Central memory CD8-positive, alpha-beta T cell (primary cell): ENCODE results near the gene MCTP1.

Experiments
- ATAC-seq: fragments of 150-1000 bp; cut with Tn5 transposase; replicated peaks from 2 replicates; pipeline ENCODE4 v1.10.0; 2022; ENCODE audit warnings: mild to moderate bottlenecking, moderate FRiP score, moderate number of reproducible peaks; ENCODE audit not compliant: poor library complexity, severe bottlenecking; ENCODE audit errors: extremely low read depth
- DNase-seq, 2 donors: peaks; one replicate each; pipeline ENCODE4 v3.0.0; 2021; ENCODE audit warnings: low spot score in 2 of 2
- H3K27ac Mint-ChIP-seq: one replicate; pipeline ENCODE4 v1.8.0; 2022; ENCODE audit warnings: low read depth, mild to moderate bottlenecking, moderate library complexity, mixed read lengths
- H3K27me3 Mint-ChIP-seq: one replicate; pipeline ENCODE4 v1.8.0; 2022; ENCODE audit warnings: mixed read lengths
- H3K36me3 Mint-ChIP-seq: one replicate; pipeline ENCODE4 v1.8.0; 2022; ENCODE audit warnings: mild to moderate bottlenecking, moderate library complexity, mixed read lengths; ENCODE audit not compliant: insufficient read depth
- H3K4me1 Mint-ChIP-seq: one replicate; pipeline ENCODE4 v1.8.0; 2022; ENCODE audit warnings: mixed read lengths
- H3K4me3 Mint-ChIP-seq: one replicate; pipeline ENCODE4 v1.8.0; 2022; ENCODE audit warnings: mild to moderate bottlenecking, moderate library complexity, mixed read lengths
- H3K9me3 Mint-ChIP-seq: one replicate; pipeline ENCODE4 v1.8.0; 2022; ENCODE audit warnings: mixed read lengths

Gene MCTP1

GRCh38 chr5:94751460-94751859 is 533.4 kb downstream of the MCTP1 start:
- Mint-ChIP-seq H3K36me3 (no peaks in the 10 kb centered on the region), H3K27ac (no peak overlapping the region), H3K4me1 (no peaks in the 10 kb centered on the region), H3K9me3 (no peaks in the 10 kb centered on the region), H3K27me3 (no peaks in the 10 kb centered on the region), H3K4me3 (no peak overlapping the region)
- DNase-seq (no peak), ATAC-seq (no peak)

- Mint-ChIP-seq H3K36me3 (no peaks in the 10 kb centered on the region), H3K4me3 (no peak overlapping the region), H3K4me1 (no peaks in the 10 kb centered on the region), H3K9me3 (no peaks in the 10 kb centered on the region), H3K27me3 (no peaks in the 10 kb centered on the region), H3K27ac (no peak overlapping the region)
- ATAC-seq (no peak), DNase-seq (no peak)
These were observed 534.2 kb downstream of the MCTP1 start for GRCh38 chr5:94750681-94751080.

GRCh38 chr5:94749042-94749441 is 535.9 kb downstream of the MCTP1 start:
- no peak for DNase-seq
- Mint-ChIP-seq H3K36me3 (no peaks in the 10 kb centered on the region), H3K4me1 (no peaks in the 10 kb centered on the region), H3K4me3 (no peak overlapping the region), H3K27ac (no peak overlapping the region), H3K27me3 (no peaks in the 10 kb centered on the region), H3K9me3 (no peaks in the 10 kb centered on the region)
- ATAC-seq, result no peak

- Mint-ChIP-seq H3K36me3 (no peaks in the 10 kb centered on the region), H3K27me3 (no peaks in the 10 kb centered on the region), H3K4me3 (no peak overlapping the region), H3K27ac (no peak overlapping the region), H3K9me3 (no peaks in the 10 kb centered on the region), H3K4me1 (no peaks in the 10 kb centered on the region)
- DNase-seq (no peak), ATAC-seq (no peak)
These were observed 536.7 kb downstream of the MCTP1 start for GRCh38 chr5:94748212-94748611.

- ATAC-seq, result no peak
- Mint-ChIP-seq H3K27me3 (no peaks in the 10 kb centered on the region), H3K27ac (no peak overlapping the region), H3K9me3 (no peaks in the 10 kb centered on the region), H3K4me3 (no peak overlapping the region), H3K36me3 (no peaks in the 10 kb centered on the region), H3K4me1 (no peaks in the 10 kb centered on the region)
- no peak for DNase-seq
These were observed 537.5 kb downstream of the MCTP1 start for GRCh38 chr5:94747371-94747770.

- ATAC-seq, result no peak
- no peak overlapping the region for H3K27ac Mint-ChIP-seq
- H3K4me3 Mint-ChIP-seq, result no peak overlapping the region
These were observed 538.2 kb downstream of the MCTP1 start for GRCh38 chr5:94746731-94747124.

GRCh38 chr5:94745786-94746730 is 538.8 kb downstream of the MCTP1 start:
- no peaks in the 10 kb centered on the region for H3K27me3 Mint-ChIP-seq
- no peak for ATAC-seq
- no peaks in the 10 kb centered on the region for H3K36me3 Mint-ChIP-seq
- H3K4me3 Mint-ChIP-seq, result no peak overlapping the region
- no peaks in the 10 kb centered on the region for H3K9me3 Mint-ChIP-seq
- H3K27ac Mint-ChIP-seq, result no peak overlapping the region
- H3K4me1 Mint-ChIP-seq, result no peaks in the 10 kb centered on the region
- DNase-seq, result no peak

More at GRCh38 chr5:94746731-94747124, 538.2 kb downstream of the MCTP1 start:
- Mint-ChIP-seq H3K36me3 (no peaks in the 10 kb centered on the region), H3K4me1 (no peaks in the 10 kb centered on the region), H3K9me3 (no peaks in the 10 kb centered on the region), H3K27me3 (no peaks in the 10 kb centered on the region)
- no peak for DNase-seq

- DNase-seq, result no peak
- H3K27me3 Mint-ChIP-seq, result no peaks in the 10 kb centered on the region
- peaks cover 1% of the 10 kb centered on the region for H3K36me3 Mint-ChIP-seq
- H3K9me3 Mint-ChIP-seq, result no peaks in the 10 kb centered on the region
- no peaks in the 10 kb centered on the region for H3K4me1 Mint-ChIP-seq
- H3K27ac Mint-ChIP-seq, result no peak overlapping the region
- no peak overlapping the region for H3K4me3 Mint-ChIP-seq
- ATAC-seq, result no peak
These were observed 540.0 kb downstream of the MCTP1 start for GRCh38 chr5:94744906-94745305.

GRCh38 chr5:94742852-94743251 is 542.0 kb downstream of the MCTP1 start:
- Mint-ChIP-seq H3K9me3 (no peaks in the 10 kb centered on the region), H3K36me3 (peaks cover 1% of the 10 kb centered on the region), H3K27ac (no peak overlapping the region), H3K4me1 (no peaks in the 10 kb centered on the region), H3K4me3 (no peak overlapping the region), H3K27me3 (no peaks in the 10 kb centered on the region)
- no peak for ATAC-seq
- DNase-seq, result no peak

- DNase-seq, result no peak
- Mint-ChIP-seq H3K4me1 (no peaks in the 10 kb centered on the region), H3K27ac (no peak overlapping the region), H3K36me3 (peaks cover 1% of the 10 kb centered on the region), H3K27me3 (no peaks in the 10 kb centered on the region), H3K4me3 (no peak overlapping the region), H3K9me3 (no peaks in the 10 kb centered on the region)
- ATAC-seq, result no peak
These were observed 544.6 kb downstream of the MCTP1 start for GRCh38 chr5:94740286-94740685.

- ATAC-seq (no peak), DNase-seq (no peak)
- peaks cover 1% of the 10 kb centered on the region for H3K36me3 Mint-ChIP-seq
- H3K9me3 Mint-ChIP-seq, result no peaks in the 10 kb centered on the region
- H3K4me3 Mint-ChIP-seq, result no peak overlapping the region
- H3K27ac Mint-ChIP-seq, result no peak overlapping the region
- no peaks in the 10 kb centered on the region for H3K4me1 Mint-ChIP-seq
- H3K27me3 Mint-ChIP-seq, result no peaks in the 10 kb centered on the region
These were observed 548.4 kb downstream of the MCTP1 start for GRCh38 chr5:94736498-94736897.

- Mint-ChIP-seq H3K4me1 (no peaks in the 10 kb centered on the region), H3K4me3 (no peak overlapping the region)
- ATAC-seq, result no peak
These were observed 553.4 kb downstream of the MCTP1 start for GRCh38 chr5:94731471-94731870.

GRCh38 chr5:94725142-94725541 is 559.8 kb downstream of the MCTP1 start:
- Mint-ChIP-seq H3K4me3 (no peak overlapping the region), H3K4me1 (no peaks in the 10 kb centered on the region), H3K27ac (no peak overlapping the region), H3K27me3 (no peaks in the 10 kb centered on the region), H3K36me3 (no peaks in the 10 kb centered on the region), H3K9me3 (no peaks in the 10 kb centered on the region)
- DNase-seq, result no peak
- ATAC-seq, result no peak

More at GRCh38 chr5:94731471-94731870, 553.4 kb downstream of the MCTP1 start:
- no peak for DNase-seq
- Mint-ChIP-seq H3K27ac (no peak overlapping the region), H3K9me3 (no peaks in the 10 kb centered on the region), H3K36me3 (no peaks in the 10 kb centered on the region), H3K27me3 (no peaks in the 10 kb centered on the region)
